Stimulated activated CD4-positive, alpha-beta T cell treated with anti-CD3 and anti-CD28 coated beads, Interleukin-12 subunit alpha, Interleukin-12 subunit beta, amount 100 ng/mL, for 48 hours (primary cell): ENCODE results near the gene SPOCK2.
A peak's percentile ranks its signal among the peaks of the same experiment; 100 is the strongest.
"Not testable (repeated sequence)": the region's sequence is repeated elsewhere in the genome, so short reads cannot be mapped to it uniquely, and the experiment has no call there.

Experiments
- DNase-seq, 3 donors: peaks; one replicate each; pipeline ENCODE4 v3.0.0-alpha.2; 2020; ENCODE audit warnings: low read depth in 2 of 3, low spot score in 1 of 3

Gene SPOCK2

GRCh38 chr10:72108830-72109635 is 20.7 kb upstream of the SPOCK2 start:
- DNase-seq, result no peak

DNA sequence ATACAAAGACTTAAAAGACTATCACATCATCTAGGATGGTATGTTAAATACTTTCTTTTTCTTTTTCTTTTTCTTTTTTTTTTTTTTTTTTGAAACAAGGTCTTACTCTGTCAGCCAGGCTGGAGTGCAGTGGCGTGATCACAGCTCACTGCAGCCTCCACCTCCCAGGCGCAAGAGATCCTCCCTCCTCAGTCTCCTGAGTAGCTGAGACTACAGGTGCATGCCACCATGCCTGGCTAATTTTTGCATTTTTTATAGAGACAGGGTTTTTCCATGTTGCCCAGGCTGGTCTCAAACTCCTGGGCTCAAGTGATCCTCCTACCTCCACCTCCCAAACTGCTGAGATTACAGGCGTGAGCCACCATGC is 19.6 kb upstream of the SPOCK2 start:
- not testable (repeated sequence) for DNase-seq

DNA sequence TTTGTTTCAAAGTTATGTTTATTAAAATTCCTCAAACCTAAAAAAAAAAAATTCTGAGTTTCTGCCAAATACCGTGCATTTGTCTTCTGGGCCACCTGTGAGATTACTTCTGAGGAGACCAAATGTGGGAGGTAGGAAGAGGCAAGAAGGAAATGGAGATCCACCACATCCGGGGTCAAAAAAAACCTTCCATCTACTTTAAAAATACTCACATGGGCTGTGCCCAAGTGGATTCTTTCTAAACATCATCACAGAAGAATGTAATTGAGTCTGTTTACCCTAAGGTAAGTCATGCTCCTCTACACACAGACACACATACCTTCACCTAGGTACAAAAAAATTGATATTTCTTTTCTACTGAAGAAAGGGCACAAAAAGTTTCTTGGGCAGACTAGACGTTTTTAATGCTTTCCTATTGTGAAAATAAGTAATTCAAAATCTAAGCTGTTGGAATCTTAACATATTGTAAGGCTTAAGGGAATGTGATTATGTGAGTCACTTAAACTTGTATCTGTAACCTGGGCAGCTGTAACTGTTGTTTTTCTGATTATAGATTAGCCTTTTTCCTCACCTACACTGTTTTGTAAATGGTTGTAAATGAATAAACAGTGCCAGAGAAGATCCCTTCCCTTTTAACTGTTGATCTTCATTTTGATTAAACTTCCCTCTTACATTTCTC is 19.1 kb upstream of the SPOCK2 start:
- no peak for DNase-seq

- no peak for DNase-seq
These were observed 18.5 kb upstream of the SPOCK2 start for GRCh38 chr10:72106896-72107295.

DNA sequence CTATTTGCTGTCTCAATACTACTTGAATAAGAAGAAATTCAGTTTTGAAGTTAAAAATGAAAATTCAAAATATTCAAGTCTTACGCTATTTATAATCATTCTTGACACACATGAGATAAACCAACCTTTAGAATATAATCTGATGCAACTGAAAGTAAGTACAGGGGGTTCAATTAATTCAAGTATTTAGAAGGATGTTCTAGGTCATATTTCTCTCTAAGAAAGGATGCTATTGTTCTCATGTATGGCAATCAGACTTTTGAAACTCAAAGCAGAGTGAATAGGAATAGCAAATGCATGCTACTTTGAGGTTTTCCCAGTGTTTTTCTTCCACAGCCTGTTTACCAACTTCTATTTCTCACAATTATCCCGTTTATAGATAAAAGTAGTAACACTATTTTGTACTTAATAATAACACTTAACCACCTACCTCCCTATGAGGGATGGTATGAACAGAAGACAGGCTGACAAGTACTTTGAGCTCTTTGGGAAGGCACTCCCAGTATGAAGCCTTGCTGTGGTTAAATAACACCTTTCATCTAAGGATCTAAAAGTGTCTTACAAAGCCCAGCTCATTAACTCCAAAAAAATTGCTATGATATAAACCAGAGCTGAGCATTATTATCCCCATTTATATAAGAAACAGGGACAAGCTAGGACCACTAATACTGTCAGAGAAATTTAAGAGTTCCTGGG is 18.0 kb upstream of the SPOCK2 start:
- no peak for DNase-seq

- no peak for DNase-seq
These were observed 17.4 kb upstream of the SPOCK2 start for GRCh38 chr10:72105710-72106109.

DNA sequence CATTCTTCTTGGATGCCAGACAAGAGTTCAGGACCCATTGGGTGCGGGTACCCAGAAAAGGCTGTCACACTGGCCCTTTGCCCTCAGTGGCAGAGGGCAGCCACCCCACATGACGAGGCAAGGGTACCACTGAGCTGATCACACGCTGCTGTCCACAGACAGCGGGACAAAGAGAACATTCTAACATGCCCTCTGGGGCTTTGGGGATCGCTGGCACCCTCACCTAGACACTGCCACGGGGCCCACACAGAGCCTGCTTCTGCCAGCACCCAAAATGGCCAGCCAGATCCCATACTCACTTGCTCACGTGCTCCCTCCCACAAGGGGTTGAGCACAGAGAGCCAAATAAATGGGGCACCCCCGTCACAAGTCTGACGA is 16.7 kb upstream of the SPOCK2 start:
- DNase-seq, result no peak

DNA sequence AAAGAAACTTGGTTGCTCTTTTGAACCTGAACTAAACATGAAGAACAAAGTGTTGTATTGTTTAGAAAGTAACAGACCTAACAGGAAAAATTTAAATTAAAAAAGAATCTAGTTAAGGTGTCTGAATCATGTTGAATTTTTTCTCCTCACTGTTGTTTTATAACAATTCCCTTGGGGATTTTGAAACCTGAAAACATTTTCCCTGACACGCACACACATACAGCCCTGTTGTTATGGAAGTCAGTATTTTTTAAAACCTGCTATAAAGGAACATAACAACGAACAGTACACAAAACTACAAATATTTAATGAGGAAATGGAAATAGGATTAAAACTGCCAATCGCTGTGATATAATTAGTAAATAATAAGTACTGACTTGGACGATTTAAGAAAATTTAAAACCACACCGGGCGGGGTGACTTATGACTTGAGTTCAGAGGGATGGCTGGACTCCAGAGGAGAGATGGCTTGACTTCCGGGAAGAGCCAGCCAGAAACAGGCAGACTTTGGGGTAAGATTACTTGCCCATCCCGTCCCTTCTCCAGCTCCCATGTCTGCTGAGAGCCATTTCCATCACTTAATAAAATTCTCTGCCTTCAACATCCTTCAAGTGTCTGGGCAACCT is 16.2 kb upstream of the SPOCK2 start:
- DNase-seq, result no peak

DNA sequence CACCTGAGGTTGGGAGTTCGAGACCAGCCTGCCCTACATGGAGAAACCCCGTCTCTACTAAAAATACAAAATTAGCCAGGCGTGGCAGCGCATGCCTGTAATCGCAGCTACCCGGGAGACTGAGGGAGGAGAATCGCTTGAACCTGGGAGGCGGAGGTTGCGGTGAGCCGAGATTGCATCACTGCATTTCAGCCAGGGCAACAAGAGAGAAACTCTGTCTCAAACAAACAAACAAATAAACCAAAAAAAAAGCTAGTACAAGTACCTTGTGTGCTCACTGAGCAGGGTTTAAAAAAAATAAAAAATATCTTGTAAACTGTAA is 11.2 kb upstream of the SPOCK2 start:
- no peak for DNase-seq

DNA sequence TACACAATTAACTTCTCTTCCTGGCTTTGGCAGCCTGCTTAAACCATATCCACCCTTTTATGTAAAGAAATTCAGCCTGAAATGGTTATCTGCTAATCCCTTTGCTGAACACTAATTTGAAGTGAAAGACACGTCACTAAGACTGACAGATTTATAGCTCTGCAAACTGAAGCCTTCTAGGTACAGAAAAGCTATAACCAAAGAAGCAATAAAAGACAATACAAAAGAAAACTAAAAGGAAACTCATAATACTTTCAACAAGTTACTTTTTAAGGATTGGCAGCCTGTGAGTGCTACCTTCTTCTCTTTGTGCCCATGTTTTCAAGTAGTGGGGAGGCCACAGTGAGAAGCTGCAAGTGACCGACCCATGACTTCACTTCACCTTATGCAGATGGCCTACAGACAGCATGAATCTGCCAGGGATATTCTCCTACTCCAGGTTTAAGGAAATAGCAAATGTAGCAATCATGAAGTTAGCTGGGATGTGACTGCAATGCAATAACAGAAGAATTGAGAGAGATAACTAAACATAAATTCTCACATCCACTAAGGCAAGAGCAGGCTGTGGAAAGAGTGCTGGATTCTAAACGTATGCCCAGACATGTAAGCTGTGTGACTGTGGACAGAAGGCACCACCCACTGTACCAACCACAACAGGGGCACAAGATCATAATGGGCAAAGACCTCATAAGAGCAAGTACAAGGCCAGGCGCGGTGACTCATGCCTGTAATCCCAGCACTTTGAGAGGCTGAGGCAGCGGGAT is 10.7 kb upstream of the SPOCK2 start:
- no peak for DNase-seq

GRCh38 chr10:72098301-72098835 is 10.0 kb upstream of the SPOCK2 start:
- no peak for DNase-seq

- DNase-seq, result no peak
These were observed 9.3 kb upstream of the SPOCK2 start for GRCh38 chr10:72097448-72098300.

- peak in 2 of 3 donors; percentile 53 to 60 for DNase-seq
These were observed 8.0 kb upstream of the SPOCK2 start for GRCh38 chr10:72096115-72097000.

GRCh38 chr10:72095195-72095594 is 6.8 kb upstream of the SPOCK2 start:
- DNase-seq, result no peak

DNA sequence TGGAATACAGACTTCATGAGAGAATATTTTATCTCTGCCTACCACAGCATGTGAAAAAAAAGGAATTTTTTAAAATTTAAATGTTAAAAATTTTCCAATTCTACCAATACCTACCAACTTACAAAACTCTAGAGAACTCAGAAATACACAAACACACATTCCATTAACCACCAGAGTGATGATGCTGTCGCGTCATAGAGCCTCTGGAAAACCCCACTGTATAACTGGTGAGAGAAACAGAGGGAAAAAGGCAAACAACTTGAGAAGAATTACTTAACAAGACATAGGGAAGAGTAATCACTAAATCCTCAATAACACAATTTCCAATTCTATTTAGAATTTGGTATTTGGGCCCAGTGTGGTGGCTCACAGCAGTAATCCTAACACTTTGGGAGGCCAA is 6.2 kb upstream of the SPOCK2 start:
- no peak for DNase-seq

GRCh38 chr10:72093450-72093849 is 5.1 kb upstream of the SPOCK2 start:
- DNase-seq, result no peak

DNA sequence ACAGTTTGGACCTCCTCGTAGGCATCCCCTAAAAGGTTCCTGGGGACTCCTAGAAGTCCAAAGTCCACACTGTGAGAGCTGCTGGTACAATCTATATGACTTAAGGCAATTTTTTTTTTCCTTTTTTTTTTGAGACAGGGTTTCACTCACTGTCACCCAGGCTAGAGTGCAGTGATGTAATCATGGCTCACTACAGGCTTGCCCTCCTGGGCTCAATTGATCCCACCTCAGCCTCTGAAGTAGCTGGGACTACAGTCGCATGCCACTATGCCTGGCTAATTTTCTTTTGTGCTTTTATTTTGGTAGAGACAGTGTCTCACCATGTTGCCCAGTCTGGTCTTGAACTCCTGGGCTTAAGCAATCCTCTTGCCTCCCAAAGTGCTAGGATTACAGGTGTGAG is 4.6 kb upstream of the SPOCK2 start:
- DNase-seq, result no peak

GRCh38 chr10:72092171-72092924 is 4.0 kb upstream of the SPOCK2 start:
- no peak for DNase-seq
